NB4 (cell line): ENCODE results near the gene SYP.

Experiments used
- DNase-seq: peaks from one replicate; pipeline ENCODE4 v3.0.0; 2010; ENCODE audit warnings: low read depth
- H3K4me3 ChIP-seq: one replicate; pipeline ENCODE4 v1.5.1; 2011; ENCODE audit warnings: mild to moderate bottlenecking, low read depth, low read length, moderate library complexity
- CTCF ChIP-seq: IDR thresholded peaks from one replicate; pipeline ENCODE4 v1.5.1; 2012; ENCODE audit warnings: low read depth, low read length
- MYC ChIP-seq: IDR thresholded peaks from 2 replicates; pipeline ENCODE4 v1.6.1; 2011; ENCODE audit warnings: low read depth, low read length
- POLR2A ChIP-seq: IDR thresholded peaks from 2 replicates; pipeline ENCODE4 v1.6.1; 2011; ENCODE audit warnings: mild to moderate bottlenecking; ENCODE audit not compliant: insufficient read length; ENCODE audit errors: extremely low read depth
- TF ChIP-seq, protein P1 (sequence below): IDR thresholded peaks from 2 replicates; pipeline ENCODE4 v1.6.1; 2011; ENCODE audit warnings: low read depth, low read length

SYP gene

GRCh38 chrX:49228185-49228584 is 28.2 kb upstream of the SYP start:
- no peak overlapping the region for H3K4me3 ChIP-seq
- DNase-seq, result no peak
- TF ChIP-seq POLR2A (no peak), CTCF (no peak), MYC (no peak)
- TF ChIP-seq, protein P1, sequence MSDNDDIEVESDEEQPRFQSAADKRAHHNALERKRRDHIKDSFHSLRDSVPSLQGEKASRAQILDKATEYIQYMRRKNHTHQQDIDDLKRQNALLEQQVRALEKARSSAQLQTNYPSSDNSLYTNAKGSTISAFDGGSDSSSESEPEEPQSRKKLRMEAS, result no peak

DNA sequence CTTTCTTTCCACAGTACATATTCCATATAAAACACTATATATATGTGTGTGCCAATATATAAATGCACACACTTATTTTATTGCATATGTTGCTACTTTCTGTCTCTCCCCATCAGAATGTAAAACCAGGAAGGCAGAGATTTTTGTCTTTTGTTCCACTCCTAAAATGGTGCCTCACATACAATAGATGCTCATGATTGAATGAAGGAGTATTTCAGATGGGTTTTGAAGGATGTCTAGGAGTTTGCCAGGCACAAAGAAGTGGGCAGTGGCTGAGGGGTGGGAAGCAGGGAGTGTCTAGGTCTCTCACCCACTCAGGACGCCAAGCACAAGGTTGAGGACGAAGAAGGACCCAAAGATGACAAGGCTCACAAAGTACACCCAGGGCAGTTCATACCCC is 27.7 kb upstream of the SYP start:
- DNase-seq, result no peak
- H3K4me3 ChIP-seq, result no peak overlapping the region
- no peak for TF ChIP-seq MYC
- TF ChIP-seq CTCF, result no peak
- TF ChIP-seq, protein P1, result no peak

DNA sequence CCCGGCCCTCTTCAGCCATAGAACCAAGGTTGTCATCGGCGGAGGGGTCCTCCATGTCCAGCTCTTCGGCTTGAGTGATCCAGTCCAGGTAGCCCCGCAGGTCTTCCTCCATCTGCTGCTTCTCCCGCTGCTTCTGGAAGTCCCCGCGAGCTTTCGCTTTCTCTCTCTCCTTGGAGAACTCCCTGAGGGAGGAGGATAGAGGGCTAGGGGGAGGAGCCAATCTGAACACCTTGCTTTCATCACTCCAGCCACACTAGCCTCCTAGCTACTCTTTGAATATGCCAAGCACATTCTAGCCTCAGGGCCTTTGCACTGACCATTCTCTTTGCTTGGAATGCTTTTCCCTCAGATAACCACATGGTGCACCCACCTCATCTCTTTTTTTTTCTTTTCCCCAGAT is 27.0 kb upstream of the SYP start:
- H3K4me3 ChIP-seq, result no peak overlapping the region
- TF ChIP-seq, protein P1, result no peak
- DNase-seq, result no peak

DNA sequence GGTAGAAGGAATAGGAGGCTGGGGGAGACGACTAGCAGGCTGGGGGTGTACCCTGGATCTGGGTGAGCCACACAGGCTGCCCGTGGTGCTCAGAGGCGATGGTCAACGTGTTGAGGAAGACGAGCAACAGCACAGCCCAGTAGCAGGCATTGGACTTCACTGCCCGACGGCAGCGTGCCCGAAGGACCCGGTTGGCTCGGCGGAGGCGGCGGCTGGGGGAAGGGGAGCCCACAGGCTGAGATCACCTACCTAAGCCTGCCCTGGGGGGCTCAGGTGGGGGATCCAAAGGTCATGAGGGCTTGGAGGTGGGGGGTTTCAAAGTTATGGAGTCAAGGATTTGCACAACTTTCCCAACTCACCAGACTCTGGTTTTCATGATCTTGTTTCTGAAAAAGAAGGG is 25.9 kb upstream of the SYP start:
- DNase-seq, result no peak
- no peak overlapping the region for H3K4me3 ChIP-seq
- TF ChIP-seq CTCF (no peak), MYC (no peak), POLR2A (no peak)
- TF ChIP-seq, protein P1, result no peak

GRCh38 chrX:49221868-49222267 is 21.9 kb upstream of the SYP start:
- TF ChIP-seq MYC (no peak), CTCF (no peak), POLR2A (no peak)
- TF ChIP-seq, protein P1, result no peak
- DNase-seq, result no peak
- H3K4me3 ChIP-seq, result no peak overlapping the region

DNA sequence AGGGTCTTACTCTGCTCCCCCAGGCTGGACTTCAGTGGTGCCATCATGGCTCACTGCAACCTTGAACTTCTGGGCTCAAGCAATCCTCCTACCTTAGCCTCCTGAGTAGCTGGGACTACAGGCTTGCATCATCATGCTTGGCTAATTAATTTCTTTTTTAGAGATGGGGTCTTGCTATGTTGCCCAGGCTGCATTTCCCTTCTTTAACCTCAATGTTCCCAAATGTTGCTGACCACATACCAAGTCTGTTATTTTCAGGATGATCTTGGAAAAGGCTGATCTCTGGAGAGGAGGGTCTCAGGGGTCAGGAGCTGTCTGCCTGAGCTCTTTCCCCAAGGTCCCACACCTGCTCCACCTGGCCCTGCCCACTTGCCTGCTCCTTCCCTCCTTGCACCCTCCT is 20.1 kb upstream of the SYP start:
- no peak overlapping the region for H3K4me3 ChIP-seq
- DNase-seq, result no peak
- TF ChIP-seq MYC (no peak), POLR2A (no peak), CTCF (no peak)
- TF ChIP-seq, protein P1, result no peak
